Middle frontal gyrus (tissue), 1 donor: ENCODE results near the gene CCDC40.
A peak's percentile ranks its signal among the peaks of the same experiment; 100 is the strongest.

Experiments
- DNase-seq: peaks from one replicate; pipeline ENCODE4 v3.0.0-alpha.2; 2015; ENCODE audit warnings: low spot score; ENCODE audit errors: extremely low spot score

Gene CCDC40

GRCh38 chr17:80138856-80139426, 102.5 kb downstream of the CCDC40 start:
- no peak for DNase-seq

- DNase-seq = no peak
These were observed 105.2 kb downstream of the CCDC40 start for GRCh38 chr17:80141463-80142165.

GRCh38 chr17:80142929-80143328, 106.5 kb downstream of the CCDC40 start:
- DNase-seq = no peak

GRCh38 chr17:80145076-80146075, 108.9 kb downstream of the CCDC40 start:
- no peak for DNase-seq

GRCh38 chr17:80146121-80147034, 109.9 kb downstream of the CCDC40 start:
- DNase-seq = no peak

- DNase-seq = peak; percentile 98
These were observed 110.8 kb downstream of the CCDC40 start, which contains the start of gene EIF4A3 for GRCh38 chr17:80147035-80147822. Gene EIF4A3 (minus strand): TSS chr17:80147128. CDS start chr17:80146961, 167 bp downstream.
